Pancreas (tissue), 10 donors: ENCODE results near the gene CFAP54. TPM values are rescaled to one million over a fixed set of nuclear protein-coding genes. Genes with fewer than 3 reads are reported as not detected.

ENCODE experiments used
- ATAC-seq, 4 donors: fragments of 200-7000 bp; cut with Tn5 transposase; one replicate each; pipeline versions ENCODE4 v1.8.0 to v1.9.1; 2020; ENCODE audit warnings: mild to moderate bottlenecking in 4 of 4, moderate library complexity in 4 of 4
- DNase-seq, 6 donors: peaks; one replicate each; pipeline ENCODE4 v3.0.0-alpha.2; 2020
- FAIRE-seq: peaks from 2 replicates; lab custom pipeline; 2012; peaks lifted over from hg19 to GRCh38; lab: Jason Lieb, UNC
- H3K27ac ChIP-seq, 4 donors: fragments of 200-600 bp; sonication (generic); 1 replicate in 3 of 4; 2 replicates in 1 of 4; pipeline versions ENCODE4 v1.5.0 to v1.8.0; 2020
- H3K27me3 ChIP-seq, 4 donors: fragments of 200-600 bp; one replicate each; pipeline ENCODE4 v1.8.0; 2021
- H3K36me3 ChIP-seq, 3 donors: fragments of 200-600 bp; sonication (generic) in 1 of 3; one replicate each; pipeline versions ENCODE4 v1.5.0 to v1.8.0; 2020 to 2021
- H3K4me1 ChIP-seq, 3 donors: fragments of 200-600 bp; one replicate each; pipeline ENCODE4 v1.8.0; 2021
- H3K4me3 ChIP-seq, 4 donors: fragments of 200-600 bp; sonication (generic) in 2 of 4; one replicate each; pipeline versions ENCODE4 v1.5.0 to v1.8.0; 2020 to 2021
- H3K9me3 ChIP-seq, 4 donors: fragments of 200-600 bp; one replicate each; pipeline ENCODE4 v1.8.0; 2021
- CTCF ChIP-seq, 4 donors: fragments of 200-600 bp; sonication (generic) in 3 of 4; IDR thresholded peaks; one replicate each; pipeline versions ENCODE4 v1.5.0 to v1.8.0; 2021; ENCODE audit warnings: antibody characterized with exemption in 4 of 4
- WGBS, 2 donors: extraction: QIAGEN DNeasy Blood & Tissue Kit; methylation state at CpG; one replicate each; pipeline ENCODE4 v1.1.7; 2013; 5-methylcytosine and 5-hydroxymethylcytosine counted together
- intact Hi-C, 3 donors: fragments of 100-400 bp; cut with DNase I; formaldehyde crosslinking; loops; one replicate each; pipeline versions ENCODE4 v1.11.1 to v1.14.2; 2022
- polyA plus RNA-seq, 2 donors: library from polyadenylated mRNA; stranded (reverse); fragments of 200-250 nt; gene quantifications; one replicate each; pipeline ENCODE4 v1.2.3, GENCODE V29; 2013
- total RNA-seq, 6 donors: library from RNA; stranded (reverse); fragmentation: NEBNext Ultra II Directional in 4 of 6; extraction: Animal tissue kit (Norgen Biotek cat#: 25700) in 4 of 6; gene quantifications; one replicate each; pipeline versions ENCODE4 v1.2.1 to v1.2.4, GENCODE V29; 2021 to 2023
- donor health status: healthy with polysubstance abuse.
- donor health status: DM: no; HTN: no; CAD: no; lungs with moderate emphysema.
- donor health status: DM: no; HTN: no; CAD: no.
- donor health status: control.
- donor health status: control.
- donor health status: Bipolar disorder and iron deficiency.
- donor health status: DM: yes; HTN: yes; CAD: no.
- donor health status: DM: no; HTN: no; CAD: no.
- donor health status: DM: no; HTN: no; CAD: no.
- donor health status: DM: yes; HTN: yes; CAD: no.

Gene CFAP54
- total RNA-seq (under 1 TPM; 0.03 to 0.21 (median 0.14) TPM), polyA plus RNA-seq (under 1 TPM; 0.02 to 0.04 TPM)

GRCh38 chr12:96489392-96490056 is at the start of gene CFAP54:
CFAP54 (plus strand) TSS chr12:96489577; CDS start chr12:96489610, 33 bp downstream.
- DNase-seq (peak; percentile 82 to 93 (median 88)), ATAC-seq (peak; percentile 96 to 100 (median 100)), FAIRE-seq (no peak)
- no peaks in the 10 kb centered on the region for H3K36me3 ChIP-seq
- peak within 1 kb of the TSS; percentile 15 to 52 (median 30) for H3K4me3 ChIP-seq
- no peaks in the 10 kb centered on the region for H3K4me1 ChIP-seq
- H3K9me3 ChIP-seq = no peaks in the 10 kb centered on the region
- intact Hi-C loops = no loop called here
- H3K27ac ChIP-seq = no peak within 1 kb of the TSS
- H3K27me3 ChIP-seq = peaks cover 0 to 6% (median 0%) of the 10 kb centered on the region in 4 donors
- TF ChIP-seq CTCF (IDR thresholded peaks at IDR 0.05) = peak; percentile 53 to 82 (median 68)
- 1 to 3% methylated on average over 53 of the region's 53 CpGs for WGBS, 2 donors

GRCh38 chr12:96441816-96442215 is 47.6 kb upstream of the CFAP54 start:
- FAIRE-seq (no peak), ATAC-seq (no peak)
- 41 to 52% methylated on average over 3 of the region's 3 CpGs for WGBS, 2 donors

GRCh38 chr12:96442906-96443305 is 46.5 kb upstream of the CFAP54 start:
- no peaks in the 10 kb centered on the region for H3K27me3 ChIP-seq
- H3K4me3 ChIP-seq = no peak overlapping the region
- ATAC-seq (no peak), FAIRE-seq (no peak), DNase-seq (no peak)
- no peaks in the 10 kb centered on the region for H3K4me1 ChIP-seq
- no peaks in the 10 kb centered on the region for H3K9me3 ChIP-seq
- H3K27ac ChIP-seq = no peak overlapping the region
- no peaks in the 10 kb centered on the region for H3K36me3 ChIP-seq
- intact Hi-C loops = no loop called here
- WGBS, 2 donors = 79 to 86% methylated on average over 3 of the region's 3 CpGs
- no peak for TF ChIP-seq CTCF (IDR thresholded peaks at IDR 0.05)

More at GRCh38 chr12:96441816-96442215, 47.6 kb upstream of the CFAP54 start:
- H3K9me3 ChIP-seq = no peaks in the 10 kb centered on the region
- H3K36me3 ChIP-seq = no peaks in the 10 kb centered on the region
- H3K27me3 ChIP-seq = no peaks in the 10 kb centered on the region
- H3K27ac ChIP-seq = no peak overlapping the region
- no peak overlapping the region for H3K4me3 ChIP-seq
- DNase-seq = no peak
- intact Hi-C loops = no loop called here
- H3K4me1 ChIP-seq = no peaks in the 10 kb centered on the region
- no peak for TF ChIP-seq CTCF (IDR thresholded peaks at IDR 0.05)

- WGBS, 2 donors = 91 to 97% methylated on average over 10 of the region's 10 CpGs
- ATAC-seq = no peak
- FAIRE-seq = no peak
These were observed 45.0 kb upstream of the CFAP54 start for GRCh38 chr12:96444399-96444798.

More at GRCh38 chr12:96444399-96444798, 45.0 kb upstream of the CFAP54 start:
- H3K27me3 ChIP-seq = no peaks in the 10 kb centered on the region
- intact Hi-C loops = no loop called here
- H3K4me3 ChIP-seq = no peak overlapping the region
- DNase-seq = no peak
- no peaks in the 10 kb centered on the region for H3K36me3 ChIP-seq
- no peak overlapping the region for H3K27ac ChIP-seq
- TF ChIP-seq CTCF (IDR thresholded peaks at IDR 0.05) = no peak
- H3K9me3 ChIP-seq = no peaks in the 10 kb centered on the region
- H3K4me1 ChIP-seq = no peaks in the 10 kb centered on the region
